NCI-H748 (cell line): ENCODE data around the gene MSH2.
"Not testable (repeated sequence)": the region's sequence is repeated elsewhere in the genome, so short reads cannot be mapped to it uniquely, and the experiment has no call there.

Experiments
- DNase-seq: peaks from one replicate; lab custom pipeline; 2025; ENCODE audit not compliant: unreplicated experiment; lab: John Stamatoyannopoulos, UW

The MSH2 gene

DNA sequence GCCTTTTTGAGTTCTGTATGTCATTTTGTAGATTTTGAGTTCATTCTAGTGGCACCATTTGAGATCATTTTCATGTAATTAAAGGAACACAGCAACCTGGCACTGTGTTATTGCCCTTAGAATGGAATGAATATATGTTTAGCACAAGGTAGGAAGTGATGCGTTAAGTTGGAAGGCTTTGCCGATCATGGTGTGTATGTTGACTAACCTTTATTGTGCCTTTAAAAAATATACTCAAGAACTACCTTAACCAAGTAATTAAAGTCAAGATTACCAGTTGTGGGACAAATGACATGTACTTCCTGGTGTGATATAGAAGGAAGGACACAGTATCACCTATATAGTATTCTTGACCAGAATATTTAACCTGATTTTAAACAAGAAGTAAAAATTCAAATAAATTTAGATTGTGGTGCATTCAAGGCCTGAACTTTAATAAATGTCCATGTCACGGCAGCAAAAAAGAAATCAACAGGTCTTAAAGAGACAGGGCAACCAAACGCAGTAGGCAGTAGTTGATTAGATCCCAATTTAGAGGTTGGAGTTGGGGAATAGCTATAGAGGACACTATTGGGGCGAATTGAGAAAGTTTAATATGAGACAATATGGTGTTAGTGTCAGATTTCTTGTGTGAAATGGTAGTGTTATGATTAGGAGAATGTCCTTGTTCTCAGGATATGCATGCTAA, 68.6 kb downstream of the MSH2 start:
- no peak for DNase-seq

DNA sequence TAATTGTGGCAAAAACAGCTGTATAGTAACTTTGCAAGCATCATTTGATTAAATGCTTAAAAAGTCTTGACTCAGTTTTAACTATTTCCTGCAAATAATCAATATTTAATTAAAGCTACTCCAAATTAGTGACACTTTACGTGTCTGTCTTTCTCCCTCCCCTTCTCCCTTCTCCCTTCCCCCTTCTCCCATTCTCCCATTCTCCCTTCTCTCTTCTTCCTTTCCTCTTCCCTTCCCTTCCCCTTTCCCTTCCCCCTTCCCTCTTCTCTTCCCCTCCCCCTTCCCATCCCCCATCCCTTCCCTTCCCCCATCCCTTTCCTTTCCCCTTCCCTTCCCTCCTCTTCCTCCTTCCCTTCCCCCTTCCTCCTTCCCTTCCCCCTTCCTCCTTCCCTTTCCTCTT, 76.9 kb downstream of the MSH2 start:
- no peak for DNase-seq

DNA sequence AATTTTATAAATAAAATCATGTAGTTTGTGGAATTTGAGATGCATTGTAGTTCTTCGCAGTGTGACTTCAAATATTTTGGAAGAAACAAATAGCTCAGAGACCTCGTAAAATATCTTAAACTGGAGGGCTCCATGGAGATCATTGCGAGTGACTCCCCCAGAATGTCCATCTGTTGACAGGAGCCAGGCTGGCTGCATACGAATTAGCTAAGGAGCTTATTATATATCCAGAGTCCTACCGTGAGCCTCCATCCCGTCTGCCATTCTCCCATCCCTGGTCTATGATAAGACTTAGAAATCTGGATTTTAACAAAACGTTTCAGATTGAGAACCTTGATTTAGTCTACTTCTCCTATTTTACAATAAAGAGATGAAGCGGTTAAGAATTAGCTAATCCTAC, 80.2 kb downstream of the MSH2 start:
- DNase-seq, result no peak

DNA sequence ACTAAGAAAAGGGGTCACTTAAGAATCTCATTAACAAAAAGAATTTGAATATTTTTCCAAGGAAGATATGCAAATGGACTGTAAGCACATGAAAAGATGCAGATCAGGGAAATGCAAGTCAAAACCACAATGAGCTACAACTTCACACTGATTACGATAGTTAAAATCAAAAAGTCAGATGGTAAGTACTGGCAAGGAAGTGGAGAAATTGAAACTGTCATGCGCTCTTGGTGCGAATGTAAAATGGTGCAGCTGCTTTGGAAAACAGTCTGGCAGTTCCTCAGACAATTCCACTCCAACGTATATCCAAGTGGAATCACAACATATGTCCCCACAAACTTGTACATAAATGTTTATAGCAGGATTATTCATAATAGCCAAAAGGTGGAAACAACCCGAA, 81.4 kb downstream of the MSH2 start:
- no peak for DNase-seq

DNA sequence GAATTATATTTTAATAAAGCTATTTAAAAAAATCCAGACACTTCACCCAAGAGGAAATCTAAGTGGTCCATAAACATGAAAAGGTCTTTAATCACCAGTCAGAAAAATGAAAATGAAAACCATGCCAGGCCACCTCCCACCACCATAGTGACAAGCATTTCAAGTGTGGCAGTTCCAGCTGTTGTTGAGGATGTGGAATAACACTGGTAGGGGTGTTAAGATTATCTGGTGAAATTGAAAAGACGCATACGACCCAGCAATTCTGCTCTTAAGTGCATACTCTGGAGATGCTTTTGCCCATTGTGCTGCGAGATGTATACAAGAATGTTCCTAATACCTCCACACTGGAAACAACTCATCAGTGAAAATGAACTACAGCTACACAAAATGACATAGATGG, 82.2 kb downstream of the MSH2 start:
- no peak for DNase-seq

- no peak for DNase-seq
Observed at GRCh38 chr2:47485751-47486300, 82.9 kb downstream of the MSH2 start.

DNA sequence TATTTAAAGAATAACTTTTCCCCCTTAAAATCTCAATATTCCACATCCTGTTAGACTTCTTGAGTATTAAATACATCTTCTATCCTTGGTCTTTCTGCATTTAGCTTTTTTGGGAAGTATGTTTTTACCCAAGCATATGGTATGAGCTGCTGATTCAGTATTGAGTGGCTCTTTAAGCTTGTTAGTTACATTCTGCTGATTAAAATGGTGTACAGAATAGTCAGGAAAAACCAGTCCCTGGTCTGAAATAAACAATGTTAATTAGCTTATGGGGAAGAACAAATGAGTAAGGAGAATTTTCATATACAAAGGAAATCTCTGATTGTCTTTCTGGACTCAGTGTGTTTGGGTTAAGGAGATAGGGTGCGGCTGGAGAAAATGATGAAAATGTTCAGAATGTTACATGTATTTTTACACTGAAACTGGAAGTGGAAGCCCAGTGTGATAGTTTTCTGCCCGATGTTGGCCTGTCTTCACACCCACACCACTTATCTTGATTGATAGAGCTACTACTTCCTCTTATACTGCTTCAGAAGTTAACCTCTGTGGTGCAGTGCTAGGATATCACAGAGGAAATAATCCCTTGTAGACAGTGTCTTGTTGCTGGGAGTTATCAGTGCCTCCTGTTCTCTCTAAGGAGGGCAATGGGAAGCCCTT, 84.0 kb downstream of the MSH2 start:
- DNase-seq, result no peak

GRCh38 chr2:47487498-47487875, 84.5 kb downstream of the MSH2 start:
- no peak for DNase-seq

DNA sequence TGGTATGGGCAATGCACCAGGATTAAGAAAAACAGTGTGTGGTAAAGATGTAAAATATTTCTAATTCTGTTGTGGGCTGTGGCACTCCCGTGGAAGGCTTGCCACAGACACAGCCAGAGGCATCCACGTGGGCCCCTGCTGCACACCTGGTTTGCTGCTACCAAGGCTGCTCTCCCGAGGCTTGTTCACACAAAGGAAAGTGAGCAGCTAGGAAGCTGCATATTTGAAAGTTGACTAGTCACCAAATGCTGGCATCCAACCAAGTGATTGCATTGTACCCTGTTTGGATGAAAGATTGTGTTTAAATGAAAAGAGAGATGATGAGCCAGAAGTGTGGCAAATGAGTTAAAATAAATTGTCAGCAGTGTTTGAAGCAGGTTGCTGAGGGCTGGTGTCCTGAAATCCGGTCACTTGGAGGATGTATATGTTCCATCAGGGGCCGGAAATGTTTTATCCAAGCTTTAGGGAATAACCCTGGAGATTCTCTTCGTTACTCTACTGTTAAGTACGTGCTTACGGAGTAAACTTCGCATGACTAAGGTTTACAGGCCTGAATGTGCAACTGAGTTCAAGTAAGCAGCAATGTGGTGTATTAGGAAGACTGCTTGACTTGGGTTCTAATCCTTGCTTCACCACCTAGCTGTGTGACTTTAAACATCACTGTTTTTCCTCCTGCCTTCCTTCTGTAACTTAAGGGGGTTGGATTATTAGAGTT, 86.1 kb downstream of the MSH2 start:
- DNase-seq, result no peak

DNA sequence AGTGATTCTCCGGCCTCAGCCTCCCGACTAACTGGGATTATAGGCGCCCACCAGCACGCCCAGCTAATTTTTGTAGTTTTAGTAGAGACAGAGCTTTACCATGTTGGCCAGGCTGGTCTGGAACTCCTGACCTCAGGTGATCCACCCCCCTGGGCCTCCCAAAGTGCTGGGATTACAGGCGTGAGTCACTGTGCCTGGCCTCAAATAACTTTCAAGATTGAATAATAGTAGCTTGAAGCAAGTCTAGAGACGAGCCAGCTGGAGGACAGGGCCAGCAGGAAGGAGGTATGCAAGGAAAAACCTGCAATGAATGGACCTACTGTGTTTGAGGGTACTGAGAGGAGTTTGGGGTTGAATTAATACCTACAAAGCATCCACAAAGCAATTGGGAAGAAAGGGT, 87.5 kb downstream of the MSH2 start:
- no peak for DNase-seq

DNA sequence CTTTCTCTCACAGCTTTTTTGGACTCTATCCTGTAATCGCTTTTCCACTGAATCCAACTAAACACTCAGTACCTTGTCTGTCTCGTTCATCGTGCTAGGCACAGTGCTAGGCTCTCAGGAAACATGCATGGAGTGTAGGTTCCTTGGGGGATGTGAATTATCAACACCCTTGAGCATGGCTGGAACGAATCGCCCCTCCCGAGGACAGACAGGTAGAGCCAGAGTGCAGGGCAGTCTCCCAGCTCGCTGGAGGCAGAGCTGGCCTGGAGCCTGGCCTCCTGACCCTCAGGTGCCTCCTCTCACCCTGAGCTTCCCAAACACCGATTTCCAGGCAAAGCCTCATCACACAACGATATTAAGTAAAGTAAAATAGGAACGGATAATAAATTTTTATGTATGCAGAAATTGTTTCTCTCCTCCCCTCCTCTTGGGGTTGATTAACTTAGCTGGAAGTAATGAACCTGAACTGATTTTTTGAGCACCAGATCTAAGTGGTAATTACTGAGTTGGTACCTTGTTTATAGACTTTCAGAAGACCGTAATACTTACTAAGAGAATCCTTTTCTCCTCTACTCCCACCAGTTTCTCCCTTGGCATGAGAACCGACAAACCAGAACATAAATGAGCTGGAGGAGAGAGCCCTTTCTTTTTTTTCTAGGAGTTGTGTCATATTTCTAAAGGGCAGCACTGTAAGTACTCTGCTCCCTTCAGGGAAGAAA, 90.5 kb downstream of the MSH2 start:
- DNase-seq, result no peak

- DNase-seq, result no peak
Observed at GRCh38 chr2:47494267-47495130, 91.5 kb downstream of the MSH2 start.

- DNase-seq, result no peak
Observed at GRCh38 chr2:47497843-47498460, 95.0 kb downstream of the MSH2 start.

- no peak for DNase-seq
Observed at GRCh38 chr2:47499093-47499492, 96.1 kb downstream of the MSH2 start.

DNA sequence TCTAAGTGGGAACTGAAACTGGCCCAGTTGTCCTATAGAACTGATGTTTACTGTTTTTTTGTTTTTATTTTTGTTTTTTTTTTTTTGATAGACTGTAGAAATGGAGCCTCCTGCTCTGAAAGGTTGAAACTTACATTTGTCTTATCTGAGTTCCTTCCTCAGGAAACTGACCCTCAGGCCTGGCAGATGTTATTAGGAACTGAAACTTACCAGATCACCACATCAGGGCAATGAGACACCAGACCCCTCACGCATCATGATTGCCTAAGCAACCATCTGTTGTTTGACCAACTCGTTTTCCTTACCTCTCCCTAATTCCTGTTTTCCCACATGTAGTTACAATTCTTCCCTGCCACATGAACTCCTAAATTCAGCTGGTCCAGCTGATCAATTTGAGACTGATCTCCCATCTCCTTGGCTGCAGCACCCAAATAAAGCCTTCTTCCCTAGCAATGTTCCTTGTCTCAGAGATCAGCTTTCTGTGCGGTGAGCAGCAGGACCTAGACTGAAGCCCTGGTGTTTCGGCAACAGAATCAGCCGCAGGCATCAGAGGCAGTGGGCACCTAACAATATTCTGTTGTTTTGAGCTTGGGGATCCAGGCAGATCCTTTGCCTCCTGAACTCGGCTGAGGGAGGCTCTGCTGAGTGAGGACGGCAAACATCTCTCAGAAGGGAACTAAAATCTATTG, 96.8 kb downstream of the MSH2 start:
- no peak for DNase-seq

- DNase-seq, result no peak
Observed at GRCh38 chr2:47501374-47502200, 98.6 kb downstream of the MSH2 start.

DNA sequence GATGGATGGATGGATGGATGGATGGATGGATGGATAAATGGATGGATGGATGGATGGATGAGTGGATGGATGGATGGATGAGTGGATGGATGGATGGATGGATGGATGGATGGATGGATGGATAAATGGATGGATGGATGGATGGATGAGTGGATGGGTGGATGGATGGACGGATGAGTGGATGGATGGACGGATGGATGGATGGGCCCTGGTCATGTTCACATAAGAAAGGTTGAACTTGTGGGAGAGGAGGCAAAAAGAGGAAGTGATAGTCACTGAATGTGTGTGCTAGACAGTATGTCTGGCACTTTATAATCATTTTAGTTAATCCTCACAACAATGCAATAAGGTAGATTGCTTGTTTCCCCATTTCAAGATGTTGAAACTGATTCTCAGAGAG, 99.5 kb downstream of the MSH2 start:
- not testable (repeated sequence) for DNase-seq

DNA sequence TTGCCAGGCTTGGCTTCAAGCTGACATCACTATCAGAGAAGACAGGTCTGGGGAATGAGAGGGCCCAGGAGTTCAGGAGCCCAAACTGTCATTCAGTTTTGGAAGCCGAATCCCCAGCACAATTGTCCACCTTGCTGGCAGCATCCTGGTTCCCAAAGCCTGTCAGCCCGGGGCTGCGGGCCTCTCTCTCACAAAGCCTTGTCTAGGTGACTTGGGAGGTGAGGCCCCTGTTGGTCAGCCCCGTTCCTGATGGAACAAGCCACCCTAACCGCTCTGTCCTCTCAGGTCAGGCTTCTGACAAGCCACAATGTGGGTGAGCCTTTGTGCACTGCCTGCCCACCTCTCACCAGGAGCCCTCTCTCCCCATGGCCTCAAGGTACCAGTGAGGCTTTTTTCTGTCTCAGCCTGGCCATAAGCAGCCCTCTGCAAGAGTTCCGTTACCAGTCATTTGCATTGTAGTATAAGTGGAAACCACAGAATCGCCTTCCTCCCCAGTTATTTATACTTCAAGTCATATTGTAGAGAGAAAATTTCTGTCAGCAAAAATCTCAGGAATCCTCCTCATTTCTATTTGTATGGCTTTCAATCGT, 100.6 kb downstream of the MSH2 start:
- no peak for DNase-seq
